IPS-18c (cell line): ENCODE results near the gene NXNL2.

Experiments
- H3K4me3 ChIP-seq: 2 replicates; pipeline ENCODE4 v1.7.0; 2013; ENCODE audit warnings: low read depth, mild to moderate bottlenecking, low read length, moderate library complexity; ENCODE audit not compliant: insufficient read depth
- H3K9me3 ChIP-seq: one replicate; pipeline ENCODE4 v1.6.1; 2013; ENCODE audit warnings: mild to moderate bottlenecking, low read length, moderate library complexity; ENCODE audit not compliant: control insufficient read depth, insufficient read depth

Gene NXNL2

GRCh38 chr9:88590558-88591146, 55.7 kb downstream of the NXNL2 start:
- H3K4me3 ChIP-seq: no peak overlapping the region

GRCh38 chr9:88593537-88594185, 58.7 kb downstream of the NXNL2 start:
- no peak overlapping the region for H3K4me3 ChIP-seq
- no peaks in the 10 kb centered on the region for H3K9me3 ChIP-seq

More at GRCh38 chr9:88590558-88591146, 55.7 kb downstream of the NXNL2 start:
- no peaks in the 10 kb centered on the region for H3K9me3 ChIP-seq
